Sigmoid colon (tissue), 7 donors: ENCODE results near the gene DKK3. TPM values are rescaled to one million over a fixed set of nuclear protein-coding genes. Genes with fewer than 3 reads are reported as not detected.
A peak's percentile ranks its signal among the peaks of the same experiment; 100 is the strongest.

Experiments
- DNase-seq: peaks from one replicate; pipeline ENCODE4 v3.0.0-alpha.2; 2019
- H3K27ac ChIP-seq, 4 donors: fragments of 200-600 bp; sonication (generic); one replicate each; pipeline ENCODE4 v1.5.1; 2016 to 2019; ENCODE audit warnings: mild to moderate bottlenecking in 1 of 4
- H3K27me3 ChIP-seq, 3 donors: fragments of 200-600 bp; sonication (generic); one replicate each; pipeline ENCODE4 v1.5.1; 2019; ENCODE audit warnings: mild to moderate bottlenecking in 1 of 3
- H3K36me3 ChIP-seq, 4 donors: fragments of 200-600 bp; sonication (generic); one replicate each; pipeline ENCODE4 v1.5.1; 2016 to 2019
- H3K4me1 ChIP-seq, 4 donors: fragments of 200-600 bp; sonication (generic); one replicate each; pipeline ENCODE4 v1.5.1; 2017 to 2019
- H3K4me3 ChIP-seq, 4 donors: fragments of 200-600 bp; sonication (generic); one replicate each; pipeline ENCODE4 v1.5.1; 2017 to 2019; ENCODE audit warnings: mild to moderate bottlenecking in 2 of 4, moderate library complexity in 1 of 4
- H3K9me3 ChIP-seq, 4 donors: fragments of 200-600 bp in 3 of 4; sonication (generic) in 3 of 4; one replicate each; pipeline versions ENCODE4 v1.5.1 to v1.6.1; 2013 to 2019
- EP300 ChIP-seq, 4 donors: sonication (generic); formaldehyde crosslinking; IDR thresholded peaks; one replicate each; pipeline ENCODE4 v1.6.1; 2017; ENCODE audit warnings: antibody characterized with exemption in 4 of 4
- POLR2A ChIP-seq, 2 donors: fragments of 450-650 bp; IDR thresholded peaks; one replicate each; pipeline ENCODE4 v1.6.1; 2016; ENCODE audit warnings: antibody characterized with exemption in 2 of 2, mild to moderate bottlenecking in 2 of 2, moderate library complexity in 2 of 2
- POLR2AphosphoS5 ChIP-seq, 4 donors: sonication (generic); formaldehyde crosslinking; IDR thresholded peaks; one replicate each; pipeline ENCODE4 v1.6.1; 2017; ENCODE audit warnings: antibody characterized with exemption in 4 of 4
- WGBS, 2 donors: extraction: QIAGEN DNeasy Blood & Tissue Kit; methylation state at CpG; one replicate each; pipeline ENCODE4 v1.1.7; 2013; 5-methylcytosine and 5-hydroxymethylcytosine counted together
- intact Hi-C: fragments of 100-400 bp; cut with DNase I; formaldehyde crosslinking; loops from one replicate; pipeline ENCODE4 v1.15.1; 2023
- polyA plus RNA-seq, 3 donors: library from polyadenylated mRNA; stranded (reverse); fragments of 200-250 nt; gene quantifications; one replicate each; pipeline ENCODE4 v1.2.3, GENCODE V29; 2013
- total RNA-seq, 4 donors: library from RNA; depleted of rRNA; stranded (reverse); fragments of >200 nt; gene quantifications; one replicate each; pipeline ENCODE4 v1.1.0, GENCODE V29; 2016
- TF ChIP-seq, protein P1 (sequence below), 4 experiments: fragments of 450-650 bp in 3 of 4; fragments of 200-600 bp in 1 of 4; IDR thresholded peaks; one replicate each; pipeline ENCODE4 v1.5.1; 2016 to 2019; ENCODE audit warnings: antibody characterized with exemption in 4 of 4, mild to moderate bottlenecking in 3 of 4, moderate library complexity in 2 of 4
- donor health status: healthy with polysubstance abuse.
- donor health status: Bipolar disorder and iron deficiency.
- donor health status: healthy.

Gene DKK3
- total and polyA plus RNA-seq, 7 donors: 6.0 to 181 (median 83.6) TPM

DNA sequence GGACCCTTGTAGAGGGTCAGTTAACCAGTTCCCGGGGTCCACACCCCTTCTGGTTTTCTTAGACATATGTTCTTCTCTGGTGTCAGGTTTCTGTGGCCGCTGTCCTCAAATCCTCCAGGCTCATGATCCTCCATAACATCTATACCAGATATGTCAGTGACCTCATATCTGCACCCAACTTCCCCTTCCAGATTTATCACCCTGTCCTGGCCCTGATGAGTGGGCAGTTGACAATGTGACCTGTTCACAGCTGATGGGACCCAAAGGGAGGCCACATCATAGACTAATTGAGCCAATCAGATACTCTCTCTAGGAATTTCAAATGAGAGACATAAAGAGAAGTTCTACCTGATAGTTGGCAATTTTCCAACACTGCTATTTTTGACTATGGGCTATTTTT lies 5.1 kb downstream of the DKK3 start:
- TF ChIP-seq EP300 (IDR thresholded peaks at IDR 0.05): no peak
- TF ChIP-seq POLR2AphosphoS5 (IDR thresholded peaks at IDR 0.05): no peak
- no peak for TF ChIP-seq POLR2A (IDR thresholded peaks at IDR 0.05)
- TF ChIP-seq, protein P1, sequence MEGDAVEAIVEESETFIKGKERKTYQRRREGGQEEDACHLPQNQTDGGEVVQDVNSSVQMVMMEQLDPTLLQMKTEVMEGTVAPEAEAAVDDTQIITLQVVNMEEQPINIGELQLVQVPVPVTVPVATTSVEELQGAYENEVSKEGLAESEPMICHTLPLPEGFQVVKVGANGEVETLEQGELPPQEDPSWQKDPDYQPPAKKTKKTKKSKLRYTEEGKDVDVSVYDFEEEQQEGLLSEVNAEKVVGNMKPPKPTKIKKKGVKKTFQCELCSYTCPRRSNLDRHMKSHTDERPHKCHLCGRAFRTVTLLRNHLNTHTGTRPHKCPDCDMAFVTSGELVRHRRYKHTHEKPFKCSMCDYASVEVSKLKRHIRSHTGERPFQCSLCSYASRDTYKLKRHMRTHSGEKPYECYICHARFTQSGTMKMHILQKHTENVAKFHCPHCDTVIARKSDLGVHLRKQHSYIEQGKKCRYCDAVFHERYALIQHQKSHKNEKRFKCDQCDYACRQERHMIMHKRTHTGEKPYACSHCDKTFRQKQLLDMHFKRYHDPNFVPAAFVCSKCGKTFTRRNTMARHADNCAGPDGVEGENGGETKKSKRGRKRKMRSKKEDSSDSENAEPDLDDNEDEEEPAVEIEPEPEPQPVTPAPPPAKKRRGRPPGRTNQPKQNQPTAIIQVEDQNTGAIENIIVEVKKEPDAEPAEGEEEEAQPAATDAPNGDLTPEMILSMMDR (IDR thresholded peaks at IDR 0.05): no peak

DNA sequence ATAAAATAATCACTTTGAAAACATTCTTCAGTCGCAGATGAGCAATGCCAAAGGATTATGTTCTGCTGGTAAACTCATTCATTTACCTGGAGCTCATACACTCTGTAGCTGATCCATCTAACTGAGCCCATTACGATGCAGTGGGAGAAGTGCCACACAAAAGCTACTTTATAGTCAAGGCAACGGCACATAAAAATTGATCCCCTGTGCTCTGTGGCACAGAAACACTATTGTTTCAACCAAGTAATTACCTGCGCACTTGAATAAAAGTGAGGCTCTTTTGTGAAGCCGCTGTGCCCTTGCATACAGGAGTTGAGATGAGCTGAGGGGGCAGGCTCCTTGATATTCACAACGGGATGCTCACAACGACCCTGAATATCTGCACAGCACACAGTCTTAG lies 7.2 kb downstream of the DKK3 start:
- no peaks in the 10 kb centered on the region for H3K4me1 ChIP-seq
- no peak for DNase-seq
- TF ChIP-seq EP300 (IDR thresholded peaks at IDR 0.05) (no peak), POLR2A (IDR thresholded peaks at IDR 0.05) (no peak), POLR2AphosphoS5 (IDR thresholded peaks at IDR 0.05) (no peak)
- TF ChIP-seq, protein P1 (IDR thresholded peaks at IDR 0.05): no peak
- no peaks in the 10 kb centered on the region for H3K9me3 ChIP-seq
- intact Hi-C loops: no loop called here
- H3K27ac ChIP-seq: no peak overlapping the region
- 20 to 72% methylated on average over 7 of the region's 7 CpGs for WGBS, 2 donors
- H3K27me3 ChIP-seq: no peaks in the 10 kb centered on the region
- no peak overlapping the region for H3K4me3 ChIP-seq
- peaks cover 0 to 14% (median 0%) of the 10 kb centered on the region in 4 donors for H3K36me3 ChIP-seq

More for the DNA sequence above, 5.1 kb downstream of the DKK3 start:
- 97 to 98% methylated on average over 2 of the region's 2 CpGs for whole genome bisulfite sequencing, 2 donors
- DNase-seq: no peak
- no peak overlapping the region for H3K4me3 ChIP-seq
- peaks cover 0 to 8% (median 0%) of the 10 kb centered on the region in 3 donors for H3K27me3 ChIP-seq
- H3K4me1 ChIP-seq: peaks cover 0 to 11% (median 7%) of the 10 kb centered on the region in 4 donors
- intact Hi-C loops: no loop called here
- no peaks in the 10 kb centered on the region for H3K9me3 ChIP-seq
- H3K27ac ChIP-seq: no peak overlapping the region
- peaks cover 0 to 14% (median 0%) of the 10 kb centered on the region in 4 donors for H3K36me3 ChIP-seq

DNA sequence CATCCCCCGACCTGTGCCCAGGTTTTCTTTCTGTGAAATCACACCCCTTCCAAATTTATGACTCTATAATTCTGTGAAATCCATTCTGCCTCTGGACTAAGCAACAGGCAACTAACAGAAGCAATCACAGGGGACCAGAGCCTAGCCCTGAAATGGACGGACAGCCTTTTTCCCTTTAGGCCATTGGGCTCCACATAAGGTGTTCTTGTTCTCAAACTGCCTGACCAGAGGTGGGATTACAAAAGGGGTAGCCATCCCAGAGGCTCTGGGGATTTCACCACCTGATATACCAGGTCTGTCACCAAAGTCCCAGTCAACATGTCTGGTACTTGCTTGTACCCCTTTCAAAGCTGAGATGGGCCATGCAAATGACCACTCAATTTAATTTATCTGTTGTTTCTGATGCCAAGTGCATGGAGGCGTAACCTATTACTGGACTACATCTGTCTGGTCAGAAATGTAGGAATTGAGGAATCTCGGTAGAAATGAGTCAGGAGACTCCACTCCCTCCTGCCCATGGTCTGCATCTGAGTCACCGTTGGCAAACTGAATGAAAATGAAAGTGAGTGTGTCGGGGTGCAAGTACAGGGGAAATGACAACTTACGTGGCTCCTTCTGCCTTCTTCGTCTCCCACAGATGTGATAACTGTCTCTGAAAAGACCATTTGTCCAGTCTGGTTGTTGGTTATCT lies 10.2 kb downstream of the DKK3 start:
- H3K4me1 ChIP-seq: peaks cover 0 to 14% (median 8%) of the 10 kb centered on the region in 4 donors
- no peaks in the 10 kb centered on the region for H3K27me3 ChIP-seq
- no peak for DNase-seq
- H3K9me3 ChIP-seq: no peaks in the 10 kb centered on the region
- H3K4me3 ChIP-seq: no peak overlapping the region
- 64 to 75% methylated on average over 8 of the region's 8 CpGs for WGBS, 2 donors
- H3K27ac ChIP-seq: peak overlapping the region in 1 of 4 donors; percentile 36
- H3K36me3 ChIP-seq: peaks cover 0 to 14% (median 0%) of the 10 kb centered on the region in 4 donors
- intact Hi-C loops: no loop called here
- TF ChIP-seq, protein P1 (IDR thresholded peaks at IDR 0.05): no peak
- no peak for TF ChIP-seq POLR2A (IDR thresholded peaks at IDR 0.05)
- no peak for TF ChIP-seq POLR2AphosphoS5 (IDR thresholded peaks at IDR 0.05)
- TF ChIP-seq EP300 (IDR thresholded peaks at IDR 0.05): no peak

DNA sequence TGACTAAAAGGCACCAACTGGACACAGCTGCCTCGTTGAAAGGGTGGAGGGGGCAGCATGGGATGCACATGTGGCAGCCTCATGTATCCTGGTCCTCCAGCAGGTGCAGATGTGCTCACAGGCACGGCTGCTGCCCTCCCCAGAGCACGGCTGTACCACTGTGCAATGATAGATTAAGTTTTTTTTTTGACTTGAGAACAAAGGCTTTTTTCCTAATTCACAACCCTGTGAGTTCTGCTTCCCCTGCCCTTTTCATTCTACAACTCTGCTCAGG lies 11.4 kb downstream of the DKK3 start:
- TF ChIP-seq POLR2A (IDR thresholded peaks at IDR 0.05) (no peak), POLR2AphosphoS5 (IDR thresholded peaks at IDR 0.05) (no peak), EP300 (IDR thresholded peaks at IDR 0.05) (no peak)
- TF ChIP-seq, protein P1 (IDR thresholded peaks at IDR 0.05): no peak
- Histone ChIP-seq H3K4me3 (no peak overlapping the region), H3K4me1 (peaks cover 0 to 26% (median 8%) of the 10 kb centered on the region in 4 donors), H3K27me3 (no peaks in the 10 kb centered on the region), H3K36me3 (peaks cover 0 to 12% (median 0%) of the 10 kb centered on the region in 4 donors), H3K9me3 (no peaks in the 10 kb centered on the region), H3K27ac (no peak overlapping the region)
- 66 to 80% methylated on average over 3 of the region's 3 CpGs for WGBS, 2 donors
- no peak for DNase-seq
- intact Hi-C loops: no loop called here
